K562 (cell line): Measurements from ENCODE around the gene SLC12A9. TPM values are rescaled to one million over a fixed set of nuclear protein-coding genes. Genes with fewer than 3 reads are reported as not detected.

ENCODE experiments used
- CREM ChIP-seq: IDR thresholded peaks from 2 replicates; pipeline ENCODE4 v1.6.1; 2014; ENCODE audit warnings: antibody characterized with exemption, low read depth
- EP400 ChIP-seq: fragments of 450-650 bp; IDR thresholded peaks from 2 replicates; pipeline ENCODE4 v1.6.1; 2017; ENCODE audit warnings: antibody characterized with exemption, mild to moderate bottlenecking, moderate library complexity
- GATAD2A ChIP-seq: fragments of 450-650 bp; IDR thresholded peaks from 2 replicates; pipeline ENCODE4 v1.6.1; 2017
- KDM2B ChIP-seq: fragments of 250-450 bp; sonication (Bioruptor Pico); IDR thresholded peaks from 2 replicates; pipeline ENCODE4 v1.8.0; 2021; ENCODE audit warnings: mild to moderate bottlenecking, moderate library complexity
- RBFOX2 ChIP-seq: fragments of 200-400 bp; formaldehyde crosslinking; IDR thresholded peaks from 2 replicates; pipeline ENCODE4 v1.6.1; 2017; ENCODE audit warnings: low read depth, mild to moderate bottlenecking, low read length, moderate library complexity
- RUNX1 ChIP-seq: sonication (generic); IDR thresholded peaks from 2 replicates; pipeline ENCODE4 v1.6.1; 2016; ENCODE audit warnings: antibody characterized with exemption, low read depth
- SP1 ChIP-seq: sonication (generic); formaldehyde crosslinking; IDR thresholded peaks from 2 replicates; pipeline ENCODE4 v1.8.1; 2022; ENCODE audit warnings: mild to moderate bottlenecking, missing genetic modification reagents
- TARDBP ChIP-seq: fragments of 450-650 bp; IDR thresholded peaks from 2 replicates; pipeline ENCODE4 v1.6.1; 2016
- U2AF1 ChIP-seq: fragments of 200-400 bp; formaldehyde crosslinking; optimal IDR thresholded peaks from 2 replicates; pipeline ENCODE3; 2017; ENCODE audit warnings: mild to moderate bottlenecking, low read depth, low read length, moderate library complexity
- ZNF165 ChIP-seq: fragments of 250-450 bp; sonication (Bioruptor Pico); IDR thresholded peaks from 2 replicates; pipeline ENCODE4 v1.4.0; 2020; ENCODE audit warnings: borderline replicate concordance
- polyA plus RNA-seq, 8 experiments: library from polyadenylated mRNA; depleted of rRNA in 4 of 8; stranded (reverse) in 5 of 8; unstranded in 3 of 8; fragments of >200 nt; fragmentation: Nextera tagmentation in 2 of 8; fragmentation: Illumina TruSeq in 1 of 8; extraction: Ambion mirVana in 2 of 8; extraction: Trizol in 1 of 8; gene quantifications; 2 replicates each; pipeline versions ENCODE4 v1.2.1 to v1.2.3, GENCODE V29; 2011 to 2014; ENCODE audit warnings: inconsistent platforms in 1 of 8, missing spikeins in 1 of 8
- total RNA-seq, 7 experiments: library from RNA; depleted of rRNA in 6 of 7; stranded (reverse); fragments of >200 nt in 6 of 7; fragmentation: Illumina TruSeq in 2 of 7; extraction: Trizol in 2 of 7; gene quantifications; 2 replicates each; pipeline versions ENCODE4 v1.2.1 to v1.2.3, GENCODE V29; 2011 to 2021; ENCODE audit warnings: low replicate concordance in 1 of 7
- TF ChIP-seq, protein P1 (sequence below): fragments of 450-650 bp; IDR thresholded peaks from 2 replicates; pipeline ENCODE4 v1.6.1; 2016; ENCODE audit warnings: low read depth
- TF ChIP-seq, protein P2 (sequence below), 2 experiments: fragments of 450-650 bp; conservative IDR thresholded peaks; 2 replicates each; pipeline ENCODE4 v1.6.1; 2017; ENCODE audit warnings: mild to moderate bottlenecking in 2 of 2, moderate library complexity in 2 of 2
- TF ChIP-seq, protein P3 (sequence below), 2 experiments: fragments of 450-650 bp; IDR thresholded peaks; 2 replicates each; pipeline ENCODE4 v1.6.1; 2018; ENCODE audit warnings: mild to moderate bottlenecking in 2 of 2, low read depth in 1 of 2; ENCODE audit not compliant: partially characterized antibody in 2 of 2

SLC12A9 gene
- total and polyA plus RNA-seq, 9 of the 15 experiments (the other 6 are each of a cell fraction or from before 2014, with no cell fraction given), result 0.06 to 20.2 (median 10.7) TPM

GRCh38 chr7:100895956-100896731 lies 43.6 kb downstream of the SLC12A9 start (continued):
- TF ChIP-seq, protein P1, sequence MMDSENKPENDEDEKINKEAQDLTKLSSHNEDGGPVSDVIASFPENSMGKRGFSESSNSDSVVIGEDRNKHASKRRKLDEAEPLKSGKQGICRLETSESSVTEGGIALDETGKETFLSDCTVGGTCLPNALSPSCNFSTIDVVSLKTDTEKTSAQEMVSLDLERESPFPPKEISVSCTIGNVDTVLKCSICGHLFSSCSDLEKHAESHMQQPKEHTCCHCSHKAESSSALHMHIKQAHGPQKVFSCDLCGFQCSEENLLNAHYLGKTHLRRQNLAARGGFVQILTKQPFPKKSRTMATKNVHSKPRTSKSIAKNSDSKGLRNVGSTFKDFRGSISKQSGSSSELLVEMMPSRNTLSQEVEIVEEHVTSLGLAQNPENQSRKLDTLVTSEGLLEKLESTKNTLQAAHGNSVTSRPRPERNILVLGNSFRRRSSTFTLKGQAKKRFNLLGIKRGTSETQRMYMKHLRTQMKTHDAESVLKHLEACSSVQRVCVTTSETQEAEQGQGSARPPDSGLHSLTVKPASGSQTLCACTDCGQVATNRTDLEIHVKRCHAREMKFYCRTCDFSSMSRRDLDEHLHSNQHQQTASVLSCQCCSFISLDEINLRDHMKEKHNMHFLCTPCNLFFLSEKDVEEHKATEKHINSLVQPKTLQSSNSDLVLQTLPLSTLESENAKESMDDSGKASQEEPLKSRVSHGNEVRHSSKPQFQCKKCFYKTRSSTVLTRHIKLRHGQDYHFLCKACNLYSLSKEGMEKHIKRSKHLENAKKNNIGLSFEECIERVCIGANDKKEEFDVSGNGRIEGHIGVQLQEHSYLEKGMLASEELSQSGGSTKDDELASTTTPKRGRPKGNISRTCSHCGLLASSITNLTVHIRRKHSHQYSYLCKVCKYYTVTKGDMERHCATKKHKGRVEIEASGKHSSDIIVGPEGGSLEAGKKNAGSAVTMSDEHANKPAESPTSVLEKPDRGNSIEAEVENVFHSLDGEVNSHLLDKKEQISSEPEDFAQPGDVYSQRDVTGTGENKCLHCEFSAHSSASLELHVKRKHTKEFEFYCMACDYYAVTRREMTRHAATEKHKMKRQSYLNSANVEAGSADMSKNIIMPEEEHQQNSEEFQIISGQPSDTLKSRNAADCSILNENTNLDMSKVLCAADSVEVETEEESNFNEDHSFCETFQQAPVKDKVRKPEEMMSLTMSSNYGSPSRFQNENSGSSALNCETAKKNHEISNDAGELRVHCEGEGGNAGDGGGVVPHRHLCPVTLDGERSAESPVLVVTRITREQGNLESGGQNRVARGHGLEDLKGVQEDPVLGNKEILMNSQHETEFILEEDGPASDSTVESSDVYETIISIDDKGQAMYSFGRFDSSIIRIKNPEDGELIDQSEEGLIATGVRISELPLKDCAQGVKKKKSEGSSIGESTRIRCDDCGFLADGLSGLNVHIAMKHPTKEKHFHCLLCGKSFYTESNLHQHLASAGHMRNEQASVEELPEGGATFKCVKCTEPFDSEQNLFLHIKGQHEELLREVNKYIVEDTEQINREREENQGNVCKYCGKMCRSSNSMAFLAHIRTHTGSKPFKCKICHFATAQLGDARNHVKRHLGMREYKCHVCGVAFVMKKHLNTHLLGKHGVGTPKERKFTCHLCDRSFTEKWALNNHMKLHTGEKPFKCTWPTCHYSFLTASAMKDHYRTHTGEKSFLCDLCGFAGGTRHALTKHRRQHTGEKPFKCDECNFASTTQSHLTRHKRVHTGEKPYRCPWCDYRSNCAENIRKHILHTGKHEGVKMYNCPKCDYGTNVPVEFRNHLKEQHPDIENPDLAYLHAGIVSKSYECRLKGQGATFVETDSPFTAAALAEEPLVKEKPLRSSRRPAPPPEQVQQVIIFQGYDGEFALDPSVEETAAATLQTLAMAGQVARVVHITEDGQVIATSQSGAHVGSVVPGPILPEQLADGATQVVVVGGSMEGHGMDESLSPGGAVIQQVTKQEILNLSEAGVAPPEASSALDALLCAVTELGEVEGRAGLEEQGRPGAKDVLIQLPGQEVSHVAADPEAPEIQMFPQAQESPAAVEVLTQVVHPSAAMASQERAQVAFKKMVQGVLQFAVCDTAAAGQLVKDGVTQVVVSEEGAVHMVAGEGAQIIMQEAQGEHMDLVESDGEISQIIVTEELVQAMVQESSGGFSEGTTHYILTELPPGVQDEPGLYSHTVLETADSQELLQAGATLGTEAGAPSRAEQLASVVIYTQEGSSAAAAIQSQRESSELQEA, result peak; percentile 52; the same call in 1 of the 2 replicates
- TF ChIP-seq SP1 (CRISPR knock-in tag) (peak; percentile 47), U2AF1 (no peak), TARDBP (peak; percentile 67), RBFOX2 (peak; percentile 52), KDM2B (CRISPR knock-in tag) (peak; percentile 80; the same call in 1 of the 2 replicates), EP400 (peak; percentile 58), GATAD2A (peak; percentile 79), CREM (peak; percentile 50), RUNX1 (no peak), ZNF165 (no peak)
- TF ChIP-seq, protein P2, sequence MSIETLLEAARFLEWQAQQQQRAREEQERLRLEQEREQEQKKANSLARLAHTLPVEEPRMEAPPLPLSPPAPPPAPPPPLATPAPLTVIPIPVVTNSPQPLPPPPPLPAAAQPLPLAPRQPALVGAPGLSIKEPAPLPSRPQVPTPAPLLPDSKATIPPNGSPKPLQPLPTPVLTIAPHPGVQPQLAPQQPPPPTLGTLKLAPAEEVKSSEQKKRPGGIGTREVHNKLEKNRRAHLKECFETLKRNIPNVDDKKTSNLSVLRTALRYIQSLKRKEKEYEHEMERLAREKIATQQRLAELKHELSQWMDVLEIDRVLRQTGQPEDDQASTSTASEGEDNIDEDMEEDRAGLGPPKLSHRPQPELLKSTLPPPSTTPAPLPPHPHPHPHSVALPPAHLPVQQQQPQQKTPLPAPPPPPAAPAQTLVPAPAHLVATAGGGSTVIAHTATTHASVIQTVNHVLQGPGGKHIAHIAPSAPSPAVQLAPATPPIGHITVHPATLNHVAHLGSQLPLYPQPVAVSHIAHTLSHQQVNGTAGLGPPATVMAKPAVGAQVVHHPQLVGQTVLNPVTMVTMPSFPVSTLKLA (conservative IDR thresholded peaks at IDR 0.05), result peak; percentile 69 to 75
- TF ChIP-seq, protein P3, sequence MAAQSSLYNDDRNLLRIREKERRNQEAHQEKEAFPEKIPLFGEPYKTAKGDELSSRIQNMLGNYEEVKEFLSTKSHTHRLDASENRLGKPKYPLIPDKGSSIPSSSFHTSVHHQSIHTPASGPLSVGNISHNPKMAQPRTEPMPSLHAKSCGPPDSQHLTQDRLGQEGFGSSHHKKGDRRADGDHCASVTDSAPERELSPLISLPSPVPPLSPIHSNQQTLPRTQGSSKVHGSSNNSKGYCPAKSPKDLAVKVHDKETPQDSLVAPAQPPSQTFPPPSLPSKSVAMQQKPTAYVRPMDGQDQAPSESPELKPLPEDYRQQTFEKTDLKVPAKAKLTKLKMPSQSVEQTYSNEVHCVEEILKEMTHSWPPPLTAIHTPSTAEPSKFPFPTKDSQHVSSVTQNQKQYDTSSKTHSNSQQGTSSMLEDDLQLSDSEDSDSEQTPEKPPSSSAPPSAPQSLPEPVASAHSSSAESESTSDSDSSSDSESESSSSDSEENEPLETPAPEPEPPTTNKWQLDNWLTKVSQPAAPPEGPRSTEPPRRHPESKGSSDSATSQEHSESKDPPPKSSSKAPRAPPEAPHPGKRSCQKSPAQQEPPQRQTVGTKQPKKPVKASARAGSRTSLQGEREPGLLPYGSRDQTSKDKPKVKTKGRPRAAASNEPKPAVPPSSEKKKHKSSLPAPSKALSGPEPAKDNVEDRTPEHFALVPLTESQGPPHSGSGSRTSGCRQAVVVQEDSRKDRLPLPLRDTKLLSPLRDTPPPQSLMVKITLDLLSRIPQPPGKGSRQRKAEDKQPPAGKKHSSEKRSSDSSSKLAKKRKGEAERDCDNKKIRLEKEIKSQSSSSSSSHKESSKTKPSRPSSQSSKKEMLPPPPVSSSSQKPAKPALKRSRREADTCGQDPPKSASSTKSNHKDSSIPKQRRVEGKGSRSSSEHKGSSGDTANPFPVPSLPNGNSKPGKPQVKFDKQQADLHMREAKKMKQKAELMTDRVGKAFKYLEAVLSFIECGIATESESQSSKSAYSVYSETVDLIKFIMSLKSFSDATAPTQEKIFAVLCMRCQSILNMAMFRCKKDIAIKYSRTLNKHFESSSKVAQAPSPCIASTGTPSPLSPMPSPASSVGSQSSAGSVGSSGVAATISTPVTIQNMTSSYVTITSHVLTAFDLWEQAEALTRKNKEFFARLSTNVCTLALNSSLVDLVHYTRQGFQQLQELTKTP (IDR thresholded peaks at IDR 0.05; ENCODE audit: low read depth in 1 of 2, partially characterized antibody in 2 of 2), result peak in 1 of 2 experiments; percentile 19
